AG04450 (cell line): Measurements from ENCODE around the gene CAPN9. TPM values are rescaled to one million over a fixed set of nuclear protein-coding genes. Genes with fewer than 3 reads are reported as not detected.

Experiments
- CTCF ChIA-PET: fragments of 300-600, 350-600 bp; formaldehyde crosslinking; extraction: SDS; loops from one replicate; lab custom pipeline; 2022; ENCODE audit warnings: antibody characterized with exemption, inconsistent platforms; lab: Charles Lee
- POLR2A ChIA-PET: fragments of 350-600 bp; formaldehyde crosslinking; extraction: SDS; loops from one replicate; lab custom pipeline; 2021; ENCODE audit warnings: antibody characterized with exemption, inconsistent platforms; lab: Yijun Ruan, JAX
- DNase-seq: peaks from one replicate; pipeline ENCODE4 v3.0.0-alpha.2; 2011; ENCODE audit warnings: low read depth, low spot score
- H3K27ac ChIP-seq: one replicate; pipeline ENCODE4 v1.5.1; 2012; ENCODE audit warnings: low read depth, low read length, control low read depth
- H3K27me3 ChIP-seq: one replicate; pipeline ENCODE4 v1.6.0; 2012; ENCODE audit warnings: low read length; ENCODE audit not compliant: control insufficient read depth, insufficient read depth
- H3K4me3 ChIP-seq: 2 replicates; pipeline ENCODE4 v1.5.1; 2011; ENCODE audit warnings: mild to moderate bottlenecking, low read depth, low read length, control low read depth
- H3K9me3 ChIP-seq: 2 replicates; pipeline ENCODE4 v1.5.1; 2012; ENCODE audit warnings: low read length; ENCODE audit not compliant: control insufficient read depth, insufficient read depth
- polyA plus RNA-seq: library from polyadenylated mRNA; depleted of rRNA; stranded (reverse); fragments of >200 nt; gene quantifications from 2 replicates; pipeline ENCODE4 v1.2.3, GENCODE V29; 2011
- TF ChIP-seq, protein P1 (sequence below): IDR thresholded peaks from 2 replicates; pipeline ENCODE4 v1.5.1; 2011; ENCODE audit warnings: low read depth, low read length, control low read depth, inconsistent platforms

The CAPN9 gene
- polyA plus RNA-seq, 1 experiment: 0.24 TPM

DNA sequence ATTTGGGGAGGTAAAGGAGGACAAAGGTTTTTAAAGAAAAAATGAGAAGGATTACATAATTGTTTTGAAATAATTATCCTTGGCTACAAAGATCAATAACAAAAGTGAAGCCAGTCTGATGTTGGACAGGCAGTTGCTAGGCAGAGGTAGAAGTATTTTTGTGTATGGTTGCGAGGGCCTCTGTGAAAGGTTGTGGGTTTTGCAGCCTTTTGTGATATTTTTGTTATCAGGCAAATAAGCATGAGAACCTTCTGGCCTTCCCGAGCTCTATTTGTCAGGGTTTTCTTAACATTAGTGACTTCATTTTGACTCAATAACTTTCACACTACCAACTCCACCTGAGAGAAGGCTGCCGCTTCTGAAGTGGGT lies 39.2 kb downstream of the CAPN9 start:
- no peak overlapping the region for H3K4me3 ChIP-seq
- ChIA-PET CTCF (no interaction called here), POLR2A (no interaction called here)
- TF ChIP-seq, protein P1, sequence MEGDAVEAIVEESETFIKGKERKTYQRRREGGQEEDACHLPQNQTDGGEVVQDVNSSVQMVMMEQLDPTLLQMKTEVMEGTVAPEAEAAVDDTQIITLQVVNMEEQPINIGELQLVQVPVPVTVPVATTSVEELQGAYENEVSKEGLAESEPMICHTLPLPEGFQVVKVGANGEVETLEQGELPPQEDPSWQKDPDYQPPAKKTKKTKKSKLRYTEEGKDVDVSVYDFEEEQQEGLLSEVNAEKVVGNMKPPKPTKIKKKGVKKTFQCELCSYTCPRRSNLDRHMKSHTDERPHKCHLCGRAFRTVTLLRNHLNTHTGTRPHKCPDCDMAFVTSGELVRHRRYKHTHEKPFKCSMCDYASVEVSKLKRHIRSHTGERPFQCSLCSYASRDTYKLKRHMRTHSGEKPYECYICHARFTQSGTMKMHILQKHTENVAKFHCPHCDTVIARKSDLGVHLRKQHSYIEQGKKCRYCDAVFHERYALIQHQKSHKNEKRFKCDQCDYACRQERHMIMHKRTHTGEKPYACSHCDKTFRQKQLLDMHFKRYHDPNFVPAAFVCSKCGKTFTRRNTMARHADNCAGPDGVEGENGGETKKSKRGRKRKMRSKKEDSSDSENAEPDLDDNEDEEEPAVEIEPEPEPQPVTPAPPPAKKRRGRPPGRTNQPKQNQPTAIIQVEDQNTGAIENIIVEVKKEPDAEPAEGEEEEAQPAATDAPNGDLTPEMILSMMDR: no peak
- DNase-seq: no peak
- H3K27me3 ChIP-seq: peaks cover 4% of the 10 kb centered on the region
- no peak overlapping the region for H3K27ac ChIP-seq
- no peaks in the 10 kb centered on the region for H3K9me3 ChIP-seq

DNA sequence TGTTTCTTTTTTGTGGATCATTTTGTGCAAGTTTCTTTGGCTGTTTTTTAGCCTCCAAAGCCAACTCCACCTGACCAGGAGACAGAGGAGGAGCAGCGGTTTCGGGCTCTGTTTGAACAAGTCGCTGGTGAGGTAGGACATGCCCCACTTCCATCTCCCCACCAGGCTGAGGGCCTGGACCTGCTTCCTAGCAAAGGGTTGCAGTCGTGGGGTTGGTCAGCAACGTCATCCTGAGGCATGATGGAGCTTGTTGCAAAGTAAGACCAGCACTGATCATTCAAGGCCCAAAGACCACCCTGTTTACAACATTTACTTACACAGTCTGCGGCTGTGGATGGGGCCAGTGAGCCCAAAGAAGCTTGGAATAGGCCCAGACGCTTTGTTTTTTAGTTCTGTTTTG lies 40.3 kb downstream of the CAPN9 start:
- H3K9me3 ChIP-seq: no peaks in the 10 kb centered on the region
- no peak overlapping the region for H3K4me3 ChIP-seq
- peaks cover 4% of the 10 kb centered on the region for H3K27me3 ChIP-seq
- no peak for DNase-seq
- ChIA-PET POLR2A (no interaction called here), CTCF (interaction anchor here (1.0 kb wide), 1 partner anchor 10 kb away, joined by 4 read pairs; no protein-coding TSS in a partner anchor)
- no peak overlapping the region for H3K27ac ChIP-seq
- TF ChIP-seq, protein P1: no peak

DNA sequence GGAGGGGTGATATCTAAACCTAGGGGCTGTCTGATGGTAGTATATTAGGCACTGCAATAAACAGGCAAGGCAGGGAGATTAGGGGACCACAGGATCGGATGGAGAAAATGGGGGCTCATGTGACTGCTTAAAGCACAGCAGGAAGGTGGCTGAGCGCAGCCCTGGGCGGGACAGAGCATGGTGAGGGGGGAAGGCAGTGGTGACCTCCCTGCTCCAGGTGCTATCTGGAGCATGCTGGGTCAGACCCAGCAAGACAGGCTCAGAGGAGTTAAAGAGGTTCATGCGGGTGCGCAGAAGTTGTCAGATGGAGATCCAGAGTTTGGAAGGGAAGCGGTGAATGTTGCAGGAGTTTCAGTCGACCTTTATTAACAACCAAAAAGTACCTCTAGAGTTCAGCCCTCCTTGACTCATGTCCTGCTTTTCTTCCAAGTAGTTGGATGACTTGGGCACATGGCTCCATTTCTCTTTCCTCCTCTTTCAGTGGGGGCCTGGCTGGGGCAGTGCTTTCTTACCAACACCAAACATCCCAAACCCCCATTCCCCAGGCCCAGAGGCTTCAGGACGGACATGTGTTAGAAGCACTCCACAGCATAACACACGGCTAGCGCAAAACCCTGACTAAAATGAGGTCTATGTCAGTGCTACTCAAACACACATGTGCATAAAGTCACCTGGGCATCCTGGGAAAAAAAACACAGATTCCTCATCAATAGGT lies 41.5 kb downstream of the CAPN9 start:
- H3K27ac ChIP-seq: no peak overlapping the region
- TF ChIP-seq, protein P1: no peak
- no peak overlapping the region for H3K4me3 ChIP-seq
- H3K9me3 ChIP-seq: no peaks in the 10 kb centered on the region
- POLR2A ChIA-PET: no interaction called here
- CTCF ChIA-PET: interaction anchor here (1.0 to 1.6 kb wide), 2 partner anchors 9 kb away, joined by 4 to 5 read pairs; no protein-coding TSS in a partner anchor
- DNase-seq: no peak
- peaks cover 4% of the 10 kb centered on the region for H3K27me3 ChIP-seq

DNA sequence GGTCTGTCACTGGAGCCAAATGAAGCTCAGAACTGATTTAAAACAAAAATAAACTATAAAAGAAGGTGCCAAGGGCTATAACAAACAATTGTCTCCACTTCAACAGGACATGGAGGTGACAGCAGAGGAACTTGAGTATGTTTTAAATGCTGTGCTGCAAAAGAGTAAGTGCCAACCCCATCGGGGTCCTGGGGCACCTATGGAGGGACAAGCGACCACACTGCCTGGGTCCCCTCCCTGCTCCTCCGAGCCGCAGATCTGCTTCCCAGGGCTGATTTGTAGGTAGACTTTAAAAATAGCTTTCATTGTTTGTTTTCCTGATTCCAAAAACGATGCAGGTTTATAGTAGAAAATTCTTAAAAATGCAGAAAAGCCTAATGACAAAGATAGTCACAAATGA lies 42.8 kb downstream of the CAPN9 start:
- Histone ChIP-seq H3K27me3 (peaks cover 4% of the 10 kb centered on the region), H3K9me3 (no peaks in the 10 kb centered on the region; the same call in 1 of the 2 replicates), H3K27ac (no peak overlapping the region), H3K4me3 (no peak overlapping the region)
- CTCF ChIA-PET: interaction anchor here (1.1 to 1.6 kb wide), 3 partner anchors 8 to 148 kb away, joined by 4 to 5 read pairs (median 4); partner anchors contain the start of gene COG2
- POLR2A ChIA-PET: no interaction called here
- DNase-seq: no peak
- TF ChIP-seq, protein P1: no peak

DNA sequence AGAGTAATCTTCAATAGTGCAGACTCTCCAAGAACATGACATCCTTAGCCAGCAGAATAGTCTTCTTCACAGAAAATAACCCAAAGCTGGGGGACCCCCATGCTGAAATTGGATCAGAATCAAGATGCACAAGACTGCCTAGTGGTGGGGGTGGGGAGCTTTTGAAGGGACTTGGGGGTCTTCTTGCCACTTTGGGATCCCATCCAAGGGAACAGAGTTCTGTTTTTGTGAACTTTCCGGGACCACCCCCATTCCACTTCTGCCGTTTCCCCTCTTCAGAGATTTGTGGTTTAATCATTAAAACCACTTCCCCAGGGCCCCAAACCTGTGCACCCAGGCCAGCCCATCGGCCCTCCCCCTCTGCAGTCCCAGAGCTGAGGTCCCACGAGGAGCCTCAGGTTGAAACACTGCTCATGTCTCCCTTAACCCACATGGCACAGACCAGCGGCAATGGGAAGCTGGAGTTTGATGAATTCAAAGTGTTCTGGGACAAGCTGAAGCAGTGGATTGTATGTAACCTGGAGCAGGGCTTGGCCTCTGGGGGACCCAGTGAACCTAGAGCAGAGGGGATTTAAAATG lies 44.9 kb downstream of the CAPN9 start:
- POLR2A ChIA-PET: no interaction called here
- CTCF ChIA-PET: interaction anchor here (0.9 kb wide), 1 partner anchor 19 kb away, joined by 3 read pairs; no protein-coding TSS in a partner anchor

More for the DNA sequence above, 44.9 kb downstream of the CAPN9 start:
- Histone ChIP-seq H3K9me3 (no peaks in the 10 kb centered on the region; the same call in 1 of the 2 replicates), H3K27me3 (peaks cover 1% of the 10 kb centered on the region), H3K4me3 (no peak overlapping the region), H3K27ac (no peak overlapping the region)
- TF ChIP-seq, protein P1: no peak
- DNase-seq: no peak
